Stimulated activated CD4-positive, alpha-beta T cell treated with anti-CD3 and anti-CD28 coated beads, TNF-alpha, amount 100 ng/mL, for 48 hours (primary cell): ENCODE data around the gene HSH2D.
A peak's percentile ranks its signal among the peaks of the same experiment; 100 is the strongest.

Source experiments
- DNase-seq, 3 donors: peaks; one replicate each; pipeline ENCODE4 v3.0.0-alpha.2; 2020; ENCODE audit warnings: low read depth in 3 of 3

HSH2D gene

DNA sequence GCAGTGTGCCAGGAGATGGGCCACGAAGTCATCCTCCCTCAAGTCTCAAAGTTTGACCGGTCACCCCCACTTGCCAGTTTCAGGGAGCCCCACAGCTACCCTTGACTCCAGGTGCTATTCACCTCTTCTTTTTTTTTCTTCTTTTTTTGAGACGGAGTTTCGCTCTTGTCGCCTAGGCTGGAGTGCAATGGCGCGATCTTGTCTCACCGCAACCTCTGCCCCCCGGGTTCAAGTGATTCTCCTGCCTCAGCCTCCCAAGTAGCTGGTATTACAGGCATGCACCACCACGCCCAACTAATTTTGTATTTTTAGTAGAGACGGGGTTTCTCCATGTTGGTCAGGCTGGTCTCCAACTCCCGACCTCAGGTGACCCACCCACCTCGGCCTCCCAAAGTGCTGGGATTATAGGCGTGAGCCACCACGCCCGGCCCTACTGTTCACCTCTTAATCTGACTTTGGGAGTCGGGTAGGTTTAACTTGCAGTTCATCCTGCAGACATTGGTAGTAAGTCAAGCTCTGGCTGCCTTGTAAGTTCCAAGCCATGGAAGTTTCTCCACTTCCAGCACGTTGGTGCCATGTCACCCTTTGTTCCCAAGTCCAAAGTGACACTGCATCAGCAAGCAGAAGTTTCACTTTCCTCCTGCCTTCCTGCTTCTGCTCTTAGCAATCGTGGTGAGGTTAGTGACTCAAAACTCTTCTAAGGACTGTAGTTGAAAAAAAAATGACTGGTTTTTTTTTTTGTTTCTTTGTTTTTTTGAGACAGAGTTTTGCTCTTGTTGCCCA lies 24.2 kb upstream of the HSH2D start:
- DNase-seq = peak in 1 of 3 donors; percentile 18

- no peak for DNase-seq
Measured at GRCh38 chr19:16121141-16121540, 22.3 kb upstream of the HSH2D start.

- no peak for DNase-seq
Measured at GRCh38 chr19:16121967-16122366, 21.5 kb upstream of the HSH2D start.

- no peak for DNase-seq
Measured at GRCh38 chr19:16124953-16125352, 18.5 kb upstream of the HSH2D start.

DNA sequence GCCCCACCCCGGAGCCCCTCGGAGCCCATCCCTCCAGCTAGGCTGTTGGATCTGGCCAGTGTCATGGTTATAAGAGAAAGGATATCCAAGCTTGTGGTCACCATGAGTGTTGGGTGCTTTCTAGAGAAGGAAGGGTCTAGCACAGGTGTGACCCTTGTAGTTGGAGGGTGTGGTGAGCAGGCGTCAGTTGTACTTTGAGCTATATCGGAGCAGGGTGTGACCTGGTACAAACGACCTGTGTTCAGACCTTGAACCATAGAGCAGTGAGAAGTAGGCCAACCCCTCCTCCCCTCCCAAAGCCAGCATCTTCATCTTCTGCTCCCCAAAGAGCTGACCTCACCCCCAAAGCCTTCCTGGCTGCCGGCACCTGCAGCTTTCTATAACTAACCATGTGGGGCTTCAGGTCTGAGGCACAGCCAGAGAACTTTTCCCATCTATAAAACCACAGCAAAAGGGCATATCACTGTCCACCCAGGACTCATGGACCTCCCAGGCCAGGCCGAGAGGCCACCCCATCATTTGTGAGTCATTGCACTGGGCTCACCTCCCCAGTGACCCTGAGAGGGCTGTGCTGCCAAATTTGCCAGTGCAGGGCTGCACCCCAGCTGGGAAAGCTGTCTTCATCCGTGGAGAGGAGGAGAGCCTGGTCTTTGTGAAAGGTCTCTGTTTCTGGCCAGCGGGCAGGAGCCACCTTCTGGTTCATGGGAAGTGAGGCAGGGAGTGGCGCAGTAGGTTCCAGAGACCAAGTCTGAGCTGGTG lies 17.6 kb upstream of the HSH2D start:
- no peak for DNase-seq

GRCh38 chr19:16127080-16127479 lies 16.4 kb upstream of the HSH2D start:
- no peak for DNase-seq

DNA sequence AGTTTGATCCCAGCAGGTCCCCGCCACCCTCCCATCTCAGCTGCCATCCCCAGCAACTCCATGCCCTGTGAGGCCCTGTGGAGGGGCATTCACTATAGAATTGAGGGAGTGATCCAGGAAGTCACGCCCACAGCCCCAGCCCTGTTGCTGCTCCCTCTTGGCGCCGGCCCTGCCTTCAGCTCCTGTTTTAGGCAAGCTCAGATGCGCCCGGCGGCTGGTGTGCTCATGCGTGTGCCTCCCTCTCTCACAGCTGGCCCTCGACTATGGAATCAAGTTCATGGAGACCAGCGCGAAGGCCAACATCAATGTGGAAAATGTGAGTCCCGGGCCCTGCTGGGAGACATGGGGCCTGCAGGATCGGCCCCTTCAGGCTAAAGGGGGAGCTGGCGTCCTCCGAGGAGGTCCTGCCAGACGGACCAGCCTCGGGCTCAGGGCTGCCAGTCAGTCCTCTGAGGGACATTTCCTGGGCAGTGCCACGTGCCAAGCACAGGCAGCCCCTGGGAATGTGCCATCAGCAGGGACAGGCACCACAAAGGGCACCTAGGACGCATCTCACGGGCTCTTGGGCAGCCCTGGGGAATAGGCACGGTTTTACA lies 15.6 kb upstream of the HSH2D start:
- no peak for DNase-seq

- no peak for DNase-seq
Measured at GRCh38 chr19:16131648-16132047, 11.8 kb upstream of the HSH2D start.

- DNase-seq = no peak
Measured at GRCh38 chr19:16133818-16134217, 9.7 kb upstream of the HSH2D start.

GRCh38 chr19:16134510-16134909 lies 9.0 kb upstream of the HSH2D start:
- DNase-seq = no peak

DNA sequence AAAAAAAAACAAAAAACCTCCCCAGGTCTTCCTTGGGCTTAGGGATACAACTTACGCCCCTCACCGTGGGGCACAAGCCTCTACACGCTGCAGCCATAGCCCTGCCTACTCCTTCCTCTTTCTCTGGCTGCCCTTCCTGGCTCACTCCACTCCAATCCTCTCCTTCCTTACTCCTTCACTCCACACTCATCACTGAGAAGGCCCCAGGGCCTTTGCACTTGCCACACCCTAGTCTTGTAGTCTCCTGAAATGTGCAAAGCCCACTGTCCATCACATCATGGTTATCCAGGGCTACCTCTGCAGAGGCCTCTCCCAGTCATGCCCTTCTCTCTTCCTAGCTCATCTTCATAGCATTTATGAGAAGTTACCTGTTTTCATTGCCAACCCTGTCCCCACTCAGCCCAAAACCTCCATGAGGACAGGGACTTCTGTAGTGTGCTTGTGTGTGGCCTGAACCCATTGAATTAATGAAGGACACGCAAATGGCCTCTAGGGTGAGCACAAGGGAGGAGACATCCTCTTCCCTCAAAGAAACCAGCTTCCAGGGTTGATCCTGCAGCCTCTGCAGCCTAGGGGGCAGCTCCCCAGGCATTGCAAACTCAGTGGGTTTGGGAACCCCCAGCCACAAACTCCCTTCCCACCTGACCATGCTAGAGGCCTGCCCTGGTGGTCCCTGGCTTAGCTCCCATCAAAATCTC lies 7.9 kb upstream of the HSH2D start:
- no peak for DNase-seq

DNA sequence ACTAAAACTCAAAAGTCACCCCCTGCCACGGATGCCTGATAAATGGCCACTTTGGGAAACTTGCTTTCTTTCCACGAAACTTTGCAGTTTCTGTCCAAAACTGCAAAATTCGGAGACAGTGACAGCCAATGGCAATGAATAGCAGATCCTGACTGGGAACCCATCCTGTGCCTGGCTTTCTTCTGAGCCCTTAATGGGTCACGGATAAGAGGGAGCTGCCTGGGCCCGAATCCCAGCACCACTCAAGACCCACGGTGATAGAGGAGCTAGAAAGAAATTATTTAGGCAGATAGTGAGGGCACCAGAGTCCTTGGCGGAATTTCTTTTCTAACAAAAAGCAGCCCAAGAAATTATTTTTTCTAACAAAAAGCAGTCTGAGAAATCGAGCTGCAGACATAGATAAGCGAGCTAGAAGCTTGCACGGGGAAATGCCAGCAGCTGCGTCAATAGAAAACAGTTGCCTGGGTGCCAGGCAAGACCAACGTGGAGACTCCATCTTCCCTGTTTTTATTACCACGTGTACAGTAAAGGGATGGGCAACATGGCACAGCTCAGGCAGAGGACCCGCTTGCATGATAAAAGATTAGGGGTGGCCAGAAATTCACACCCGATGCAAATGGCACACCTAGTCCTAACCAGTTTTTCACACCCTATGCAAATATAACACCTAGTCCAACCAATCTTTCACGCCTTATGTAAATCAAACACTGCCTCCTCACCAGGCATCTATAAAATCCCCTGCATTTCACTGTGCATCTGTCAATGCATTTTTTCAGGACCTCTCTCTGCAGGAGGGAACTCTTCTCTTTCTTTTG lies 7.1 kb upstream of the HSH2D start:
- DNase-seq = no peak

DNA sequence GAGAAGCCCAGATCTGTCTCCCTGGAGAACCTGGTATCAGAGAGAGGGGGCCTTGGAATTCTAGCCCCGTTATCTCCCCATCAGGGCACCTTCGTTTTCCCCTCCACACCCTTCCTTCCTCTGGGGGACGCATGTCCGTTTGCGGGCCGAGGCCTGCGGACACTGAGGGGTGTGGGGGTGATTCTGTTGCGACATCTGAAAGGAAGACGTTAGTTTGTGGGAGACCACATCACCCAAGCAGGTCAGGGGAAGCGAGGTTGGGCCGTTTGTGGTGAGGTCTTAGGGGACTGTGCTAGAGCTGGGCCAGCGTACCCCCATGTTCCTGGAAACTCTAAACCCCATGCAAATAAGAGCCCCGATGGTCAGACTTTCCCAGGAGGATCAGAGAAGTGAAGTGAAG lies 3.7 kb upstream of the HSH2D start:
- DNase-seq = no peak

DNA sequence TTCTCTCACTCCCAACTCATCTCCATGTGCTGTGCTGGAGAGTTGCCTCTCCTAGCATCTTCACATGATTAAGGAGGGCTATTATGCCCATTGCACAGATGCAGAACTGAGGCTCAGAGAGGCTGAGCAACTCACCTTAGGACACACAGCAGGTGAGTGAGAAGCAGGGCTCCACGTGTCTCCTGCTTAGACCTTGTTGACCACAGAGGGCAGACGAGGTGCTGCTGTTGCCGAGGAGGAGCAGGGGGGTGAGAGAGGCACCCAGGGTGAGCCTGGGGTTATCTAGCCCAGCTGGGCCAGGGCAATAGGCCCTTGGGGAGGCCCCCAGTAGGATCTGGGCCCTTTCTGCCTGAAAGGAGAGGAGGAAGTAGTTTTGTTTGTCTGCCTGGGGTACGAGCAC lies 2.4 kb upstream of the HSH2D start:
- no peak for DNase-seq

DNA sequence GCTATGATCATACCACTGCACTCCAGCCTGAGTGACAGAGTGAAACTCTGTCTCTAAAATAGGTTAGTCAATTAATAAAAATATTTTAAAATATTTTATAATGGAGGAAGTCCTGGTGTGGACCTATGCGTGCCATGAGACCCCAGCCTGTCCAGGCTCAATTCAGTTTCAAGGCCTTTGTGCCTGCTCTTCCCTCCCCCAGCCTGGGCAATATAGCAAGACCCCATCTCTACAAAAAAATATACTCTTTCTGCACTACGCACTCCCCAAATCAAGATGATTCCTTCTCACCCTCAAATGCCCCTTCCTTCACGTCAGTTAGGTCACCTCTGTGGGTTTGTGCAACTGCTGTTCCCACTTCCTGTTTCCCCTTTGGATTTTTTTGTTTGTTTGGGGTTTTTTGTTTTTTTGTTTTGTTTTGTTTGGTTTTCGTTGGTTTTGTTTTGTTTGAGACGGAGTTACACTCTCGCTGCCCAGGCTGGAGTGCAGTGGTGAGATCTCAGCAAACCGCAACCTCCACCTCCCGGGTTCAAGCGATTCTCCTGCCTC lies 1.4 kb upstream of the HSH2D start:
- no peak for DNase-seq

GRCh38 chr19:16144216-16144581 lies 714 bp downstream of the HSH2D start:
- no peak for DNase-seq

DNA sequence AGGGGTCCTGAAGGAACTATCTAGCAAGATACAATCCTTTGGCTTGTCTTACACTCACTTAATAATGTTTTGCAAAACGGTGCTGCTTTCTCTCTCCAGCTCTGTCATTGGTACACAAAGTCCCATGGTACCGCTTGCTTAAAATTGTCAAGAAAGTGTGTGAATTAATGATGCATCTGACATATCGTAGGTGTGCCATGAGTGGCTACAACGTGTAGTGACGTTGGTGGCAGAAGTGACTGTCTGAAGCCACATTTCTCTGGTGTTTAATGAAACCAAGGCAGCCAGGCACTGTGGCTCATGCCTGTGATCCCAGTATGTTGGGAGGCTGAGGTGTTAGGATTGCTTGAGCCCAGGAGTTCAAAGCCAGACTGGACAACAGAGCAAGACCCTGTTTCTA lies 2.6 kb downstream of the HSH2D start:
- no peak for DNase-seq

DNA sequence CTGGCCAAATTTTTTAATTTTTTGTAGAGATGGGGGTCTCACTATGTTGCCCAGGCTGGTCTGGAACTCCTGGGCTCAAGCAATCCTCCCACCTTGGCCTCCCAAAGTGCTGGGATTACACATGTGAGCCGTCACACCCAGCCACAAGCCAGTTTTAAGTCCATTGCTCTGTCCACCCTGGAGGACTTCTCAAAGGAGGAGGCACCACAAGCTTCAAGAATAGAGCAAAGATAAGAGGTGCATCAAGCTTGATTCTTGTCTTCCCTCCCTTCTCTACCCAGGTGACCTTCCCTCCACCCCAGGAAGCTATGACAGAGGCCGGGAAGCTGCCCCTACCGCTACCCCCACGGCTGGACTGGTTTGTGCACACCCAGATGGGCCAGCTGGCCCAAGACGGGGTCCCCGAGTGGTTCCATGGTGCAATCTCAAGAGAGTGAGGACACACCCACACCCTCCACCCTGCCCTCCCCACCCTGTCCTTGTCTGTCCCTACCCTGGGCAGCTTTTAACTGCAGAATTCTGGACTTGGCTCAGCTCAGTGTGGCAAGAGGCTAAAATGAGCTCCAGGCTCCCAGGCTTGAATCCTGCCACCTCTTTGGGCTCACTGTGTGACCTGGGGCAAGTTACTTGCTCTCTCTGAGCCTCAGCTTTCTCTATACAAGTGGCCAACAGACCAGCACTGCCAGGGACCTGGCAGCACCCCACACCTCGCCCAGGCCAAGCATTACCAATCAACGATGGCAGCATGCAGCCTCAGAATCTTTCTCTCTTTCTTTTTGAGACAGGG lies 5.2 kb downstream of the HSH2D start:
- DNase-seq = no peak

- DNase-seq = no peak
Measured at GRCh38 chr19:16153582-16154336, 10.3 kb downstream of the HSH2D start.

- DNase-seq = no peak
Measured at GRCh38 chr19:16154557-16154956, 11.1 kb downstream of the HSH2D start.
